C4-2B (cell line): ENCODE measurements around the gene TNRC18.

Experiments used
- ZFX ChIP-seq: fragments of 450-650 bp; IDR thresholded peaks from 2 replicates; pipeline ENCODE4 v1.6.1; 2017
- TF ChIP-seq, protein P1 (sequence below): fragments of 450-650 bp; conservative IDR thresholded peaks from 2 replicates; pipeline ENCODE4 v1.5.1; 2017; ENCODE audit warnings: mild to moderate bottlenecking

DNA sequence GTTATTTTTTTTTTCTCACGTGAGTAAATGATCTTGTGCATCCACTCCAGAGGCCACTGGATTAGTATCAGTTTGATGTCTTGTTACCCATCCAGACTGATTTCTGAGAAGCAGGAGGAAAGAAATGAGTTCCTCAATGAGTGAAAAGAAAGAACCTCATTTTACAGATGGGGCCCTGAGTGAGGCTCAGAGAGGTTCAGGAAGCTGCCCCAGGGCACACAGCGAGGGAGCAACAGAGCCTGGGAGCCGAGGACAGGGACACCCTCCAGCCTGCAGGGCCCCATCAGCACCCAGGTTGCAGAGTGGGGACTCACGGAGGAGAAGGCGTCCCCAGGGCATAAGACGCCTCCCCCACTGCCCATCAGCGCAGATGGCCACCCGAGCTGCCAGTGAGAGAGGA lies 30.9 kb upstream of the TNRC18 start:
- TF ChIP-seq, protein P1, sequence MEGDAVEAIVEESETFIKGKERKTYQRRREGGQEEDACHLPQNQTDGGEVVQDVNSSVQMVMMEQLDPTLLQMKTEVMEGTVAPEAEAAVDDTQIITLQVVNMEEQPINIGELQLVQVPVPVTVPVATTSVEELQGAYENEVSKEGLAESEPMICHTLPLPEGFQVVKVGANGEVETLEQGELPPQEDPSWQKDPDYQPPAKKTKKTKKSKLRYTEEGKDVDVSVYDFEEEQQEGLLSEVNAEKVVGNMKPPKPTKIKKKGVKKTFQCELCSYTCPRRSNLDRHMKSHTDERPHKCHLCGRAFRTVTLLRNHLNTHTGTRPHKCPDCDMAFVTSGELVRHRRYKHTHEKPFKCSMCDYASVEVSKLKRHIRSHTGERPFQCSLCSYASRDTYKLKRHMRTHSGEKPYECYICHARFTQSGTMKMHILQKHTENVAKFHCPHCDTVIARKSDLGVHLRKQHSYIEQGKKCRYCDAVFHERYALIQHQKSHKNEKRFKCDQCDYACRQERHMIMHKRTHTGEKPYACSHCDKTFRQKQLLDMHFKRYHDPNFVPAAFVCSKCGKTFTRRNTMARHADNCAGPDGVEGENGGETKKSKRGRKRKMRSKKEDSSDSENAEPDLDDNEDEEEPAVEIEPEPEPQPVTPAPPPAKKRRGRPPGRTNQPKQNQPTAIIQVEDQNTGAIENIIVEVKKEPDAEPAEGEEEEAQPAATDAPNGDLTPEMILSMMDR = no peak
- no peak for TF ChIP-seq ZFX
